A549 (cell line): Measurements from ENCODE around the gene HLA-DMB.

Experiments used
- EP300 ChIP-seq, 2 experiments: fragments of >200 bp; sonication (Bioruptor Twin); formaldehyde crosslinking; IDR thresholded peaks; 2 replicates in 1 of 2; 3 replicates in 1 of 2; pipeline ENCODE4 v1.6.1; 2016 to 2017
- FOXS1 ChIP-seq: fragments of 250-450 bp; sonication (Bioruptor Pico); IDR thresholded peaks from 2 replicates; pipeline ENCODE4 v1.5.0; 2020; ENCODE audit warnings: mild to moderate bottlenecking, moderate library complexity
- KDM1A ChIP-seq: fragments of 200-600 bp; sonication (generic); IDR thresholded peaks from 2 replicates; pipeline ENCODE4 v1.6.1; 2016; ENCODE audit warnings: low read depth, mild to moderate bottlenecking
- POLR2A ChIP-seq: IDR thresholded peaks from 2 replicates; pipeline ENCODE4 v1.6.1; 2012; ENCODE audit warnings: mild to moderate bottlenecking, low read length
- RAD21 ChIP-seq, 2 experiments: fragments of >200 bp in 1 of 2; sonication (Bioruptor Twin) in 1 of 2; formaldehyde crosslinking in 1 of 2; IDR thresholded peaks in 1 of 2; conservative IDR thresholded peaks in 1 of 2; 2 replicates in 1 of 2; 3 replicates in 1 of 2; pipeline ENCODE4 v1.6.1; 2012 to 2018; ENCODE audit warnings: inconsistent platforms in 1 of 2
- RFX5 ChIP-seq: fragments of 450-650 bp; IDR thresholded peaks from 2 replicates; pipeline ENCODE4 v1.7.1; 2014; ENCODE audit warnings: antibody characterized with exemption, mild to moderate bottlenecking, moderate library complexity
- TF ChIP-seq, protein P1 (sequence below): fragments of >200 bp; sonication (Bioruptor Twin); formaldehyde crosslinking; IDR thresholded peaks from 3 replicates; pipeline ENCODE4 v1.5.1; 2016
- TF ChIP-seq, protein P2 (sequence below): fragments of 450-650 bp; IDR thresholded peaks from 2 replicates; pipeline ENCODE4 v1.6.1; 2014; ENCODE audit warnings: antibody characterized with exemption

DNA sequence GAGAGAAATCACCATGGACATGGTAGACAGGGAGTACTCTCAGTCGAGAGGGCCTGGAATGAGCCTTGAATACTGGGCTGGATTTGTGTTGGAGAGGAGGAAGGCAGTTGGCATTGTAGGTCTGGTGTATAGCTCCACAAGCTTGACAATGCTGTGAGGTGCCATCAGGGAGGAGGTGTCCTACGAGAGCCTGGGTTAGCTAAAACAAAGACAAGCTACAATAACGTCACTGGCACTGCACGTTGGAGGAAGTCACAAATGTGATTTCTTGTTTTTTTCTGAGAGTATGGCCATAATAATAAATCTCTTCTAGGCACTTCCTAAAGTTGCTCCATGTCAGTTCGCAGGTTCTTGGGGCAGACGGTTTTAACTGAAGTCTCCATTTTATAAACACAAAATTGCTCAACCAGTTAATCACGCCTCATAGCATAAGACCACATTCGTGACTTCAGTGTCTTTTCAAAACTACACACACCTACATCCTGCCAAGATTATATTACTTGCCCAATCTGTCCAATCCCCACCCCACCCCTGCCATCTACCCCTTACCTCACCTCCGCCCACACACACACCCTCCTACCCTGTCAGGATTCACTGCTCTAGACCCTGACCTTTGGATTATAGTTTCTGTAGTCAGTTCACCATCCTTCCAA, 4.4 kb upstream of the HLA-DMB start:
- TF ChIP-seq RAD21 (conservative IDR thresholded peaks at IDR 0.05 in 1 of 2, IDR thresholded peaks at IDR 0.05 in 1 of 2) (no peak), FOXS1 (CRISPR knock-in tag) (no peak), POLR2A (no peak), KDM1A (no peak), RFX5 (no peak), EP300 (IDR thresholded peaks at IDR 0.05) (no peak)
- TF ChIP-seq, protein P1, sequence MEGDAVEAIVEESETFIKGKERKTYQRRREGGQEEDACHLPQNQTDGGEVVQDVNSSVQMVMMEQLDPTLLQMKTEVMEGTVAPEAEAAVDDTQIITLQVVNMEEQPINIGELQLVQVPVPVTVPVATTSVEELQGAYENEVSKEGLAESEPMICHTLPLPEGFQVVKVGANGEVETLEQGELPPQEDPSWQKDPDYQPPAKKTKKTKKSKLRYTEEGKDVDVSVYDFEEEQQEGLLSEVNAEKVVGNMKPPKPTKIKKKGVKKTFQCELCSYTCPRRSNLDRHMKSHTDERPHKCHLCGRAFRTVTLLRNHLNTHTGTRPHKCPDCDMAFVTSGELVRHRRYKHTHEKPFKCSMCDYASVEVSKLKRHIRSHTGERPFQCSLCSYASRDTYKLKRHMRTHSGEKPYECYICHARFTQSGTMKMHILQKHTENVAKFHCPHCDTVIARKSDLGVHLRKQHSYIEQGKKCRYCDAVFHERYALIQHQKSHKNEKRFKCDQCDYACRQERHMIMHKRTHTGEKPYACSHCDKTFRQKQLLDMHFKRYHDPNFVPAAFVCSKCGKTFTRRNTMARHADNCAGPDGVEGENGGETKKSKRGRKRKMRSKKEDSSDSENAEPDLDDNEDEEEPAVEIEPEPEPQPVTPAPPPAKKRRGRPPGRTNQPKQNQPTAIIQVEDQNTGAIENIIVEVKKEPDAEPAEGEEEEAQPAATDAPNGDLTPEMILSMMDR, result no peak
- TF ChIP-seq, protein P2, sequence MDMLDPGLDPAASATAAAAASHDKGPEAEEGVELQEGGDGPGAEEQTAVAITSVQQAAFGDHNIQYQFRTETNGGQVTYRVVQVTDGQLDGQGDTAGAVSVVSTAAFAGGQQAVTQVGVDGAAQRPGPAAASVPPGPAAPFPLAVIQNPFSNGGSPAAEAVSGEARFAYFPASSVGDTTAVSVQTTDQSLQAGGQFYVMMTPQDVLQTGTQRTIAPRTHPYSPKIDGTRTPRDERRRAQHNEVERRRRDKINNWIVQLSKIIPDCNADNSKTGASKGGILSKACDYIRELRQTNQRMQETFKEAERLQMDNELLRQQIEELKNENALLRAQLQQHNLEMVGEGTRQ, result no peak
